ENCODE data around the gene IQSEC2.

IQSEC2 gene

GRCh38 chrX:53255738-53256191 is 25.6 kb downstream of the IQSEC2 start:
- TF ChIP-seq CTCF (conservative IDR thresholded peaks at IDR 0.05; ENCODE audit: control insufficient read depth, insufficient read depth, low read depth, low read length): no peak
- no peak for DNase-seq (ENCODE audit: low read depth)
- H3K4me3 ChIP-seq (ENCODE audit: control insufficient read depth, low read depth, low read length): no peak overlapping the region

- no peak for DNase-seq (ENCODE audit: low read depth)
- TF ChIP-seq CTCF (conservative IDR thresholded peaks at IDR 0.05; ENCODE audit: control insufficient read depth, insufficient read depth, low read depth, low read length): no peak
- no peak overlapping the region for H3K4me3 ChIP-seq (ENCODE audit: control insufficient read depth, low read depth, low read length)
Observed at GRCh38 chrX:53254570-53255461, 26.6 kb downstream of the IQSEC2 start.

GRCh38 chrX:53253293-53254020 is 27.9 kb downstream of the IQSEC2 start:
- DNase-seq (ENCODE audit: low read depth): no peak
- TF ChIP-seq CTCF (conservative IDR thresholded peaks at IDR 0.05; ENCODE audit: control insufficient read depth, insufficient read depth, low read depth, low read length): no peak
- no peak overlapping the region for H3K4me3 ChIP-seq (ENCODE audit: control insufficient read depth, low read depth, low read length)

- TF ChIP-seq CTCF (conservative IDR thresholded peaks at IDR 0.05; ENCODE audit: control insufficient read depth, insufficient read depth, low read depth, low read length): no peak
- H3K4me3 ChIP-seq (ENCODE audit: control insufficient read depth, low read depth, low read length): no peak overlapping the region
- peak; percentile 75 for DNase-seq (ENCODE audit: low read depth)
Observed at GRCh38 chrX:53251307-53251706, 30.1 kb downstream of the IQSEC2 start.

GRCh38 chrX:53250556-53250955 is 30.8 kb downstream of the IQSEC2 start:
- no peak for DNase-seq (ENCODE audit: low read depth)
- no peak for TF ChIP-seq CTCF (conservative IDR thresholded peaks at IDR 0.05; ENCODE audit: control insufficient read depth, insufficient read depth, low read depth, low read length)
- no peak overlapping the region for H3K4me3 ChIP-seq (ENCODE audit: control insufficient read depth, low read depth, low read length)

GRCh38 chrX:53249408-53250042 is 31.9 kb downstream of the IQSEC2 start:
- no peak for DNase-seq (ENCODE audit: low read depth)
- no peak overlapping the region for H3K4me3 ChIP-seq (ENCODE audit: control insufficient read depth, low read depth, low read length)
- TF ChIP-seq CTCF (conservative IDR thresholded peaks at IDR 0.05; ENCODE audit: control insufficient read depth, insufficient read depth, low read depth, low read length): no peak
